K562 (cell line): Measurements from ENCODE around the gene TFCP2. TPM values are rescaled to one million over a fixed set of nuclear protein-coding genes. Genes with fewer than 3 reads are reported as not detected.

Source experiments
- BRD9 ChIP-seq: fragments of 450-650 bp; IDR thresholded peaks from 2 replicates; pipeline ENCODE4 v1.6.1; 2018; ENCODE audit warnings: low read depth; ENCODE audit not compliant: partially characterized antibody
- BRF1 ChIP-seq: IDR thresholded peaks from 3 replicates; pipeline ENCODE4 v1.6.1; 2011; ENCODE audit warnings: borderline replicate concordance, mild to moderate bottlenecking; ENCODE audit not compliant: insufficient read length; ENCODE audit errors: extremely low read depth
- CBFA2T2 ChIP-seq: fragments of 450-650 bp; conservative IDR thresholded peaks from 2 replicates; pipeline ENCODE4 v1.6.1; 2017; ENCODE audit warnings: mild to moderate bottlenecking
- CXXC5 ChIP-seq: fragments of 250-450 bp; sonication (Bioruptor Pico); IDR thresholded peaks from 2 replicates; pipeline ENCODE4 v1.8.0; 2022; ENCODE audit warnings: inconsistent platforms, mild to moderate bottlenecking, moderate library complexity
- DPF2 ChIP-seq: fragments of 450-650 bp; IDR thresholded peaks from 2 replicates; pipeline ENCODE4 v1.6.1; 2016
- ELF1 ChIP-seq: fragments of 200-800 bp; sonication (Bioruptor generic); IDR thresholded peaks from 2 replicates; pipeline ENCODE4 v1.6.1; 2016; ENCODE audit warnings: missing genetic modification characterization, missing compliant biosample characterization
- ELF4 ChIP-seq: fragments of 450-650 bp; formaldehyde crosslinking; IDR thresholded peaks from 2 replicates; pipeline ENCODE4 v1.4.0; 2022; ENCODE audit warnings: missing genetic modification characterization
- GTF2E2 ChIP-seq: fragments of 200-800 bp; sonication (Bioruptor generic); IDR thresholded peaks from 2 replicates; pipeline ENCODE4 v1.6.1; 2016; ENCODE audit warnings: missing genetic modification characterization, missing compliant biosample characterization
- HDAC1 ChIP-seq, 2 experiments: fragments of 450-650 bp; IDR thresholded peaks; 2 replicates each; pipeline ENCODE4 v1.6.1; 2016 to 2017; ENCODE audit warnings: inconsistent platforms in 1 of 2, mild to moderate bottlenecking in 1 of 2, moderate library complexity in 1 of 2
- L3MBTL2 ChIP-seq: fragments of 450-650 bp; IDR thresholded peaks from 2 replicates; pipeline ENCODE4 v1.6.1; 2016; ENCODE audit warnings: mild to moderate bottlenecking, moderate library complexity
- MEF2A ChIP-seq: IDR thresholded peaks from 2 replicates; pipeline ENCODE4 v1.6.1; 2011; ENCODE audit warnings: low read depth, mild to moderate bottlenecking, low read length, moderate library complexity; ENCODE audit not compliant: control insufficient read depth
- MTF1 ChIP-seq: fragments of 250-450 bp; sonication (Bioruptor Pico); IDR thresholded peaks from 2 replicates; pipeline ENCODE4 v1.9.0; 2021; ENCODE audit warnings: moderate library complexity, mild to moderate bottlenecking, inconsistent platforms, borderline replicate concordance
- MYC ChIP-seq, 2 experiments: fragments of 250-450 bp in 1 of 2; sonication (Bioruptor Pico) in 1 of 2; IDR thresholded peaks; 2 replicates each; pipeline versions ENCODE4 v1.5.1 to v1.6.1; 2012 to 2021; ENCODE audit warnings: low read depth in 2 of 2, borderline replicate concordance in 1 of 2, improper control_type of control experiment in 1 of 2, low read length in 1 of 2, mild to moderate bottlenecking in 1 of 2, moderate library complexity in 1 of 2
- MYNN ChIP-seq, 2 experiments: sonication (generic); formaldehyde crosslinking in 1 of 2; IDR thresholded peaks; 2 replicates each; pipeline versions ENCODE4 v1.5.0 to v1.6.1; 2016 to 2020; ENCODE audit warnings: antibody characterized with exemption in 1 of 2, missing genetic modification reagents in 1 of 2
- RBM39 ChIP-seq: fragments of 200-400 bp; formaldehyde crosslinking; optimal IDR thresholded peaks from 2 replicates; pipeline ENCODE3; 2018; ENCODE audit warnings: low read depth, low read length
- TBP ChIP-seq: optimal IDR thresholded peaks from 2 replicates; pipeline ENCODE3; 2011; ENCODE audit warnings: low read depth, low read length, improper control_type of control experiment
- YY1 ChIP-seq, 3 experiments: IDR thresholded peaks; 2 replicates each; pipeline ENCODE4 v1.6.1; 2011; ENCODE audit warnings: low read length in 2 of 3, mild to moderate bottlenecking in 2 of 3, moderate library complexity in 2 of 3, borderline replicate concordance in 1 of 3, control low read depth in 1 of 3, low read depth in 1 of 3; ENCODE audit not compliant: insufficient read depth in 3 of 3, insufficient replicate concordance in 2 of 3, control insufficient read depth in 1 of 3, insufficient read length in 1 of 3; ENCODE audit errors: extremely low read depth in 1 of 3
- ZNF589 ChIP-seq: fragments of 200-800 bp; sonication (Bioruptor generic); IDR thresholded peaks from 2 replicates; pipeline ENCODE4 v1.6.1; 2016; ENCODE audit warnings: low read depth, missing genetic modification characterization, missing compliant biosample characterization
- polyA plus RNA-seq, 8 experiments: library from polyadenylated mRNA; depleted of rRNA in 4 of 8; stranded (reverse) in 5 of 8; unstranded in 3 of 8; fragments of >200 nt; fragmentation: Nextera tagmentation in 2 of 8; fragmentation: Illumina TruSeq in 1 of 8; extraction: Ambion mirVana in 2 of 8; extraction: Trizol in 1 of 8; gene quantifications; 2 replicates each; pipeline versions ENCODE4 v1.2.1 to v1.2.3, GENCODE V29; 2011 to 2014; ENCODE audit warnings: inconsistent platforms in 1 of 8, missing spikeins in 1 of 8
- total RNA-seq, 7 experiments: library from RNA; depleted of rRNA in 6 of 7; stranded (reverse); fragments of >200 nt in 6 of 7; fragmentation: Illumina TruSeq in 2 of 7; extraction: Trizol in 2 of 7; gene quantifications; 2 replicates each; pipeline versions ENCODE4 v1.2.1 to v1.2.3, GENCODE V29; 2011 to 2021; ENCODE audit warnings: low replicate concordance in 1 of 7
- TF ChIP-seq, protein P1 (sequence below), 2 experiments: fragments of 450-650 bp in 1 of 2; sonication (generic) in 1 of 2; formaldehyde crosslinking in 1 of 2; IDR thresholded peaks in 1 of 2; conservative IDR thresholded peaks in 1 of 2; 2 replicates each; pipeline versions ENCODE4 v1.6.1 to v1.8.1; 2016 to 2023; ENCODE audit warnings: mild to moderate bottlenecking in 2 of 2, moderate library complexity in 2 of 2, inconsistent platforms in 1 of 2, missing genetic modification reagents in 1 of 2
- TF ChIP-seq, protein P2 (sequence below): fragments of 250-450 bp; sonication (Bioruptor Pico); IDR thresholded peaks from 2 replicates; pipeline ENCODE4 v1.5.0; 2021; ENCODE audit warnings: mild to moderate bottlenecking, moderate library complexity
- TF ChIP-seq, protein P3 (sequence below), 2 experiments: IDR thresholded peaks; 2 replicates each; pipeline ENCODE4 v1.6.1; 2011; ENCODE audit warnings: borderline replicate concordance in 1 of 2, control low read depth in 1 of 2, low read depth in 1 of 2, low read length in 1 of 2, mild to moderate bottlenecking in 1 of 2, mixed read lengths in 1 of 2, moderate library complexity in 1 of 2; ENCODE audit not compliant: insufficient read depth in 1 of 2, insufficient read length in 1 of 2, poor library complexity in 1 of 2, severe bottlenecking in 1 of 2; ENCODE audit errors: extremely low read depth in 1 of 2

Gene TFCP2
- total and polyA plus RNA-seq, 9 of the 15 experiments (the other 6 are each of a cell fraction or from before 2014, with no cell fraction given) = 8.0 to 38.9 (median 19.3) TPM

DNA sequence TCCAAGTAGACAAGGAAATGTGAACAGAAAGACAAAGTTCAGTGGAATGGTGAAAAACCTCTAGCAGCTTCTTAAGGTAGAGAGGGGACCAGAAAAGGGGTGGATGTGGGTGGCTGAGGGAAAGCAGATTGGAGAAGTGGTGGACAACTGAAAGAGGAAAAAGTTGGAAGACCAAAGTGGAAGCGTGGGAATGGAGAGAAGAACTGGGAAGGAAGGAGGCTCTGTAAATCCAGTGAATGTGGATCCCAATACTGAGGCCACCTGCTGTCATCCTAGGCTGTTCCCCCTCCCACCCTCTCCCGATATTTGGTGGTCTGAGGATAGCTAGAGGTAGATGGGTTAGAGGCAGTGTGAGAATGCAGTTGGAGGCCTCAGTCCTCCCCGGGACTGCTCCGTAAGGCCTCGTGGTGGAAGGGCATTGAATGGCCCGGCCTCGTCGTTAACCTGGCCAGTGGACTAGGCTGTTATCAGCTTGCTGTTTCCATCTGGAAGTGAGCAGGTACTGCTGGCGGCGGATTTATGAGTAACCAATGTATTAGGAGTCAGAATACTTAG lies 45.7 kb upstream of the TFCP2 start (continued):
- TF ChIP-seq YY1 (IDR thresholded peaks at IDR 0.05; ENCODE audit: borderline replicate concordance in 1 of 3, control insufficient read depth in 1 of 3, extremely low read depth in 1 of 3, insufficient read depth in 3 of 3, insufficient read length in 1 of 3, insufficient replicate concordance in 2 of 3, low read depth in 1 of 3, low read length in 2 of 3) (peak in 1 of 3 experiments; percentile 28), RBM39 (no peak), GTF2E2 (peak; percentile 77; the same call in 1 of the 2 replicates), DPF2 (no peak), ELF1 (no peak), L3MBTL2 (peak; percentile 81), MYNN (IDR thresholded peaks at IDR 0.05) (no peak), MYNN (CRISPR knock-in tag; IDR thresholded peaks at IDR 0.05) (no peak), ZNF589 (0 out of 2 replicates have a peak, but pooled peaks have one; percentile 13), BRF1 (no peak), MTF1 (CRISPR knock-in tag) (no peak), ELF4 (peak; percentile 50; the same call in 1 of the 2 replicates), TBP (peak; percentile 51), MYC (IDR thresholded peaks at IDR 0.05; ENCODE audit: low read depth, low read length) (peak; percentile 66; the same call in 1 of the 2 replicates), MYC (CRISPR knock-in tag; IDR thresholded peaks at IDR 0.05; ENCODE audit: borderline replicate concordance, low read depth) (no peak), HDAC1 (IDR thresholded peaks at IDR 0.05) (no peak), CXXC5 (peak; percentile 25; the same call in 1 of the 2 replicates), MEF2A (no peak), BRD9 (peak; percentile 23), CBFA2T2 (no peak)
- TF ChIP-seq, protein P1, sequence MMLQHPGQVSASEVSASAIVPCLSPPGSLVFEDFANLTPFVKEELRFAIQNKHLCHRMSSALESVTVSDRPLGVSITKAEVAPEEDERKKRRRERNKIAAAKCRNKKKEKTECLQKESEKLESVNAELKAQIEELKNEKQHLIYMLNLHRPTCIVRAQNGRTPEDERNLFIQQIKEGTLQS (IDR thresholded peaks at IDR 0.05) = no peak
- TF ChIP-seq, protein P1 (CRISPR knock-in tag; conservative IDR thresholded peaks at IDR 0.05) = no peak
- TF ChIP-seq, protein P2, sequence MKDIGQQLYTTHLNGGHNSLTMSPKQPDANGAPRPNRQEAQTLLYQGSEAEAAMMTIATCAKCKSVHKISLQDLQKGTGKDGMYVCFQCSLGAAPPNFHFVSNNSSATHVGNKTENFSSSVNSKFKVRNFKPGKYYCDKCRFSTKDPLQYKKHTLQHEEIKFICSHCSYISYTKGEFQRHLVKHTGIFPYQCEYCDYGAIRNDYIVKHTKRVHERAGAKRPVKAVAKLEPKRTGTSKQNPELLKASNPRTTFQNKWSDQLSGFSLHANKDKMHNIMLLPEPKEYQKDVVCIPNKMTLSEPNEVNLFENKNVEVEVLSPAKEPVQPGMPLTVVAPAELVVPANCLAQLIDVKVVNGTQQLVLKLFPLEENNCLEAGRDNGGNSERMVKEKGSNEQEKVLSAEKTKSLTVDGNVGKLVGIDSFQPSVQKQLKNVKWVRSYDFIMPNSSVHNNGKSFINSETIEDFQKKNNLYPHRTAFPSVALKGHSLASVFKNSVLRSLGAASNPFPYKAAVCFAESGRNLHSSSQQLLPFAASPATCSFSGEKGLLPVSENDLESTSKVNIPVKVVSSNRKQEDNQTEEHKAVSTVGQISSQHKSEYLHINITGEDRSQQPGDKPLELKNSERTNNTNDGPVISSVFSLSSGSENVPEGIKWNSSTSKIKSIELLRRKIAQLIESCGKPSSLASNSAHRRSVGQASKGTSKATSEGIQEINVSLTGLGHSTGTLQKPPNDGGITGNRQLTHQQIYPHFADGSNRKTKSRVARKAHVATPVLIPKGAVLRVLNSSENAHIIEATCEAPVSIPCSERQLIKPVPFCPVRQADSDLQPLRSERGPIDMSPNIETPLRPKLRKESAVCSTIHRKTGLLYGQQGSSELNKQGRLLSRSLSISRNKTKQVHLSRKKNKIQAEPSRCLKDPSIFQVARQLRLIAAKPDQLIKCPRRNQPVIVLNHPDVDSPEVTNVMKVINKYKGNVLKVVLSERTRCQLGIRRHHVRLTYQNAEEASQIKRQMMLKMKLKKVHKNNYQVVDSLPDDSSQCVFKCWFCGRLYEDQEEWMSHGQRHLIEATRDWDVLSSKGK = no peak
- TF ChIP-seq, protein P3, sequence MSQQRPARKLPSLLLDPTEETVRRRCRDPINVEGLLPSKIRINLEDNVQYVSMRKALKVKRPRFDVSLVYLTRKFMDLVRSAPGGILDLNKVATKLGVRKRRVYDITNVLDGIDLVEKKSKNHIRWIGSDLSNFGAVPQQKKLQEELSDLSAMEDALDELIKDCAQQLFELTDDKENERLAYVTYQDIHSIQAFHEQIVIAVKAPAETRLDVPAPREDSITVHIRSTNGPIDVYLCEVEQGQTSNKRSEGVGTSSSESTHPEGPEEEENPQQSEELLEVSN (IDR thresholded peaks at IDR 0.05; ENCODE audit: borderline replicate concordance in 1 of 2, extremely low read depth in 1 of 2, insufficient read depth in 1 of 2, insufficient read length in 1 of 2, low read depth in 1 of 2, low read length in 1 of 2, poor library complexity in 1 of 2, severe bottlenecking in 1 of 2) = peak; percentile 71 to 75
